Upper lobe of left lung (tissue), 6 donors: ENCODE measurements around the gene IRF2. TPM values are rescaled to one million over a fixed set of nuclear protein-coding genes. Genes with fewer than 3 reads are reported as not detected.
A peak's percentile ranks its signal among the peaks of the same experiment; 100 is the strongest.

Source experiments
- ATAC-seq, 2 donors: fragments of 200-7000 bp; cut with Tn5 transposase; one replicate each; pipeline ENCODE4 v1.9.1; 2022; ENCODE audit warnings: mild to moderate bottlenecking in 2 of 2, moderate library complexity in 2 of 2; ENCODE audit not compliant: low FRiP score in 2 of 2
- DNase-seq, 2 donors: peaks; one replicate each; pipeline ENCODE4 v3.0.0-alpha.2; 2019 to 2020
- H3K27ac ChIP-seq, 4 donors: fragments of 200-600 bp; sonication (generic); one replicate each; pipeline ENCODE4 v1.5.1; 2016 to 2019
- H3K27me3 ChIP-seq, 4 donors: fragments of 200-600 bp; sonication (generic); one replicate each; pipeline ENCODE4 v1.5.1; 2017 to 2019
- H3K36me3 ChIP-seq, 4 donors: fragments of 200-600 bp; sonication (generic); one replicate each; pipeline ENCODE4 v1.5.1; 2016 to 2019
- H3K4me1 ChIP-seq, 4 donors: fragments of 200-600 bp; sonication (generic); one replicate each; pipeline ENCODE4 v1.5.1; 2018 to 2019
- H3K4me3 ChIP-seq, 4 donors: fragments of 200-600 bp; sonication (generic); one replicate each; pipeline ENCODE4 v1.5.1; 2017 to 2019; ENCODE audit warnings: mild to moderate bottlenecking in 2 of 4, moderate library complexity in 1 of 4
- H3K9me3 ChIP-seq, 4 donors: fragments of 200-600 bp; sonication (generic); one replicate each; pipeline ENCODE4 v1.5.1; 2018 to 2019
- CTCF ChIP-seq, 6 experiments: fragments of 450-650 bp in 4 of 6; fragments of 200-600 bp in 2 of 6; sonication (generic) in 2 of 6; IDR thresholded peaks; one replicate each; pipeline ENCODE4 v1.5.1; 2016 to 2019; ENCODE audit warnings: antibody characterized with exemption in 6 of 6
- EP300 ChIP-seq, 4 donors: sonication (generic); formaldehyde crosslinking; IDR thresholded peaks; one replicate each; pipeline ENCODE4 v1.5.1; 2017; ENCODE audit warnings: antibody characterized with exemption in 4 of 4, control low read depth in 2 of 4
- POLR2A ChIP-seq, 4 donors: fragments of 450-650 bp; IDR thresholded peaks; one replicate each; pipeline ENCODE4 v1.5.1; 2016 to 2017; ENCODE audit warnings: antibody characterized with exemption in 4 of 4, mild to moderate bottlenecking in 2 of 4
- POLR2AphosphoS5 ChIP-seq, 2 donors: sonication (generic); formaldehyde crosslinking; IDR thresholded peaks; one replicate each; pipeline ENCODE4 v1.5.1; 2017; ENCODE audit warnings: antibody characterized with exemption in 2 of 2
- WGBS, 2 donors: methylation state at CpG; one replicate each; pipeline ENCODE4 v1.1.5; 2017 to 2018; 5-methylcytosine and 5-hydroxymethylcytosine counted together
- total RNA-seq, 6 donors: library from RNA; depleted of rRNA in 4 of 6; stranded (reverse); fragments of >200 nt in 4 of 6; gene quantifications; one replicate each; pipeline versions ENCODE4 v1.1.0 to v1.2.1, GENCODE V29; 2016 to 2021
- donor health status: DM: no; HTN: no; CAD: no; lungs with moderate emphysema.
- donor health status: DM: no; HTN: yes; CAD: no; lungs with severe emphysema.

The IRF2 gene
- total RNA-seq, 6 donors from 2014 or later: 25.5 to 46.1 (median 41.7) TPM

DNA sequence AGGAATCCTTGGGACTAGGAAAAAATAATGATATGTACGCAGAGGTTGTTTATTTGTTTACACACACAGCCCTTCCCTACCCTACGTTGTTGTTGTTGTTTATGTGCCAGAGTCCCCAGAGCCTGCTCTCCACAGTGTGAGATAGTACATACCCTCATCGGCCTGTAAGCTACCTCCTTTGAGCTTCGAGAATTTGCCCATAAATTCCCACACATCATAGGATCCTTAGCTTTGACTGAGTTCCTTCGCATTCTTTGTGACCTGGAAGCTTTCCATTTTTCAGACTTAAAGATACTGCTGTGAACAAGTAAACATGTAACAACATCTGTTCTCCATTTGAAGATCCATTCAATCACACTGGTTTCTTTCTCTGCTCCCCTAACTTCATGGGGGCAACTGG, 114.5 kb downstream of the IRF2 start:
- H3K4me3 ChIP-seq: no peak overlapping the region
- no peaks in the 10 kb centered on the region for H3K36me3 ChIP-seq
- ATAC-seq: no peak
- no peak overlapping the region for H3K27ac ChIP-seq
- DNase-seq: no peak
- 83 to 84% methylated on average over 5 of the region's 5 CpGs for WGBS, 2 donors
- peaks cover 13 to 19% (median 18%) of the 10 kb centered on the region in 4 donors for H3K4me1 ChIP-seq
- TF ChIP-seq EP300 (IDR thresholded peaks at IDR 0.05) (no peak), POLR2A (IDR thresholded peaks at IDR 0.05) (no peak), POLR2AphosphoS5 (IDR thresholded peaks at IDR 0.05) (no peak), CTCF (IDR thresholded peaks at IDR 0.05) (no peak)
- no peaks in the 10 kb centered on the region for H3K27me3 ChIP-seq
- H3K9me3 ChIP-seq: no peaks in the 10 kb centered on the region

- DNase-seq (no peak), ATAC-seq (no peak)
- TF ChIP-seq CTCF (IDR thresholded peaks at IDR 0.05) (no peak), POLR2AphosphoS5 (IDR thresholded peaks at IDR 0.05) (peak in 1 of 2 donors; percentile 17), POLR2A (IDR thresholded peaks at IDR 0.05) (no peak), EP300 (IDR thresholded peaks at IDR 0.05) (no peak)
- 63 to 72% methylated on average over 5 of the region's 5 CpGs for WGBS, 2 donors
- Histone ChIP-seq H3K36me3 (no peaks in the 10 kb centered on the region), H3K9me3 (no peaks in the 10 kb centered on the region), H3K27ac (peak overlapping the region in 1 of 4 donors; percentile 13), H3K4me1 (peaks cover 19 to 29% (median 24%) of the 10 kb centered on the region in 4 donors), H3K4me3 (no peak overlapping the region), H3K27me3 (no peaks in the 10 kb centered on the region)
These were observed 115.7 kb downstream of the IRF2 start for GRCh38 chr4:184358521-184359232.

- ATAC-seq: no peak
- TF ChIP-seq POLR2AphosphoS5 (IDR thresholded peaks at IDR 0.05) (no peak), CTCF (IDR thresholded peaks at IDR 0.05) (no peak), POLR2A (IDR thresholded peaks at IDR 0.05) (no peak), EP300 (IDR thresholded peaks at IDR 0.05) (no peak)
- WGBS, 2 donors: 78 to 86% methylated on average over 4 of the region's 4 CpGs
- Histone ChIP-seq H3K4me3 (no peak overlapping the region), H3K36me3 (no peaks in the 10 kb centered on the region), H3K9me3 (no peaks in the 10 kb centered on the region), H3K4me1 (peaks cover 19 to 30% (median 25%) of the 10 kb centered on the region in 4 donors), H3K27me3 (no peaks in the 10 kb centered on the region), H3K27ac (peak overlapping the region in 2 of 4 donors; percentile 13 to 60)
- no peak for DNase-seq
These were observed 116.6 kb downstream of the IRF2 start for GRCh38 chr4:184357772-184358171.

GRCh38 chr4:184357165-184357564, 117.2 kb downstream of the IRF2 start:
- Histone ChIP-seq H3K4me3 (no peak overlapping the region), H3K27me3 (no peaks in the 10 kb centered on the region), H3K4me1 (peaks cover 19 to 30% (median 25%) of the 10 kb centered on the region in 4 donors), H3K9me3 (no peaks in the 10 kb centered on the region), H3K27ac (peak overlapping the region in 1 of 4 donors; percentile 60), H3K36me3 (no peaks in the 10 kb centered on the region)
- DNase-seq (no peak), ATAC-seq (no peak)
- no peak for TF ChIP-seq POLR2A (IDR thresholded peaks at IDR 0.05)
- no peak for TF ChIP-seq CTCF (IDR thresholded peaks at IDR 0.05)
- TF ChIP-seq EP300 (IDR thresholded peaks at IDR 0.05): no peak
- TF ChIP-seq POLR2AphosphoS5 (IDR thresholded peaks at IDR 0.05): no peak
- 100% methylated on average over 1 of the region's 1 CpG for WGBS, 2 donors

- H3K27me3 ChIP-seq: no peaks in the 10 kb centered on the region
- no peaks in the 10 kb centered on the region for H3K36me3 ChIP-seq
- no peak for DNase-seq
- TF ChIP-seq CTCF (IDR thresholded peaks at IDR 0.05) (no peak), EP300 (IDR thresholded peaks at IDR 0.05) (no peak), POLR2A (IDR thresholded peaks at IDR 0.05) (no peak), POLR2AphosphoS5 (IDR thresholded peaks at IDR 0.05) (no peak)
- H3K9me3 ChIP-seq: no peaks in the 10 kb centered on the region
- 87 to 91% methylated on average over 7 of the region's 7 CpGs for WGBS, 2 donors
- H3K4me3 ChIP-seq: no peak overlapping the region
- peaks cover 19 to 30% (median 25%) of the 10 kb centered on the region in 4 donors for H3K4me1 ChIP-seq
- H3K27ac ChIP-seq: peak overlapping the region in 1 of 4 donors; percentile 76
- no peak for ATAC-seq
These were observed 118.0 kb downstream of the IRF2 start for GRCh38 chr4:184356366-184356765.
